Activated CD8-positive, alpha-beta memory T cell treated with anti-CD3 and anti-CD28 coated beads for 48 hours (primary cell): ENCODE data around the gene LRRC8A.
A peak's percentile ranks its signal among the peaks of the same experiment; 100 is the strongest.

Experiments used
- DNase-seq, 3 experiments: peaks; one replicate each; pipeline ENCODE4 v3.0.0-alpha.2; 2020; ENCODE audit warnings: low read depth in 2 of 3, low spot score in 2 of 3

The LRRC8A gene

GRCh38 chr9:128901379-128901778 is 19.4 kb downstream of the LRRC8A start:
- DNase-seq = no peak

GRCh38 chr9:128901822-128902221 is 19.9 kb downstream of the LRRC8A start:
- no peak for DNase-seq

- peak; percentile 60 to 75 (median 65) for DNase-seq
These were observed 20.6 kb downstream of the LRRC8A start for GRCh38 chr9:128902351-128903078.

GRCh38 chr9:128903079-128903461 is 21.1 kb downstream of the LRRC8A start:
- DNase-seq = no peak

GRCh38 chr9:128903871-128904620 is 22.1 kb downstream of the LRRC8A start:
- DNase-seq = no peak

- DNase-seq = no peak
These were observed 24.0 kb downstream of the LRRC8A start for GRCh38 chr9:128905964-128906363.

GRCh38 chr9:128906741-128907140 is 24.8 kb downstream of the LRRC8A start:
- DNase-seq = no peak

GRCh38 chr9:128908372-128908771 is 26.4 kb downstream of the LRRC8A start:
- DNase-seq = no peak

GRCh38 chr9:128909859-128910258 is 27.9 kb downstream of the LRRC8A start:
- no peak for DNase-seq

- DNase-seq = no peak
These were observed 29.0 kb downstream of the LRRC8A start for GRCh38 chr9:128910906-128911305.

GRCh38 chr9:128911529-128912035 is 29.6 kb downstream of the LRRC8A start:
- no peak for DNase-seq

- no peak for DNase-seq
These were observed 30.4 kb downstream of the LRRC8A start for GRCh38 chr9:128912270-128912853.

- no peak for DNase-seq
These were observed 31.3 kb downstream of the LRRC8A start for GRCh38 chr9:128913048-128913900.

GRCh38 chr9:128913995-128914772 is 32.3 kb downstream of the LRRC8A start:
- no peak for DNase-seq

GRCh38 chr9:128916204-128916603 is 34.3 kb downstream of the LRRC8A start:
- DNase-seq = no peak

- no peak for DNase-seq
These were observed 34.8 kb downstream of the LRRC8A start for GRCh38 chr9:128916745-128917144.

- DNase-seq = no peak
These were observed 35.4 kb downstream of the LRRC8A start for GRCh38 chr9:128917151-128917849.

GRCh38 chr9:128918921-128919320 is 37.0 kb downstream of the LRRC8A start:
- no peak for DNase-seq

GRCh38 chr9:128919402-128920089 is 37.6 kb downstream of the LRRC8A start:
- no peak for DNase-seq
